CD8-positive, alpha-beta memory T cell (primary cell): ENCODE results near the gene DUSP15. TPM values are rescaled to one million over a fixed set of nuclear protein-coding genes. Genes with fewer than 3 reads are reported as not detected.

ENCODE experiments used
- CTCF ChIA-PET: fragments of 350-600 bp; sonication (Branson Sonifier 250); formaldehyde crosslinking; loops from one replicate; lab custom pipeline; 2021; ENCODE audit warnings: antibody characterized with exemption; lab: Charles Lee
- POLR2A ChIA-PET: fragments of 350-600 bp; sonication (Branson Sonifier 250); formaldehyde crosslinking; loops from one replicate; lab custom pipeline; 2021; ENCODE audit warnings: antibody characterized with exemption; lab: Charles Lee
- DNase-seq, 5 donors: peaks; one replicate each; pipeline versions ENCODE4 v3.0.0 to v3.0.0-alpha.2; 2020 to 2022; ENCODE audit warnings: mixed read lengths in 1 of 5
- H3K27ac ChIP-seq: one replicate; pipeline ENCODE4 v1.7.0; 2013; ENCODE audit warnings: low read depth, mild to moderate bottlenecking, low read length, moderate library complexity
- H3K27me3 ChIP-seq: 2 replicates; pipeline ENCODE4 v1.7.0; 2013; ENCODE audit warnings: low read length, mild to moderate bottlenecking; ENCODE audit not compliant: insufficient read depth, poor library complexity, severe bottlenecking
- H3K36me3 ChIP-seq: 2 replicates; pipeline ENCODE4 v1.7.0; 2013; ENCODE audit warnings: mild to moderate bottlenecking, low read length, moderate library complexity; ENCODE audit not compliant: insufficient read depth
- H3K4me1 ChIP-seq: 2 replicates; pipeline ENCODE4 v1.7.0; 2013; ENCODE audit warnings: mild to moderate bottlenecking, low read length, moderate library complexity; ENCODE audit not compliant: insufficient read depth
- H3K4me3 ChIP-seq: 2 replicates; pipeline ENCODE4 v1.7.0; 2013; ENCODE audit warnings: mild to moderate bottlenecking, low read length
- H3K9me3 ChIP-seq: 2 replicates; pipeline ENCODE4 v1.7.0; 2013; ENCODE audit warnings: mild to moderate bottlenecking, low read length
- H3K27ac Mint-ChIP-seq, 8 donors: one replicate each; pipeline ENCODE4 v1.8.0; 2020 to 2021; ENCODE audit warnings: mixed read lengths in 8 of 8, mild to moderate bottlenecking in 6 of 8, inconsistent platforms in 3 of 8, moderate library complexity in 3 of 8
- H3K27me3 Mint-ChIP-seq, 2 donors: one replicate each; pipeline ENCODE4 v1.8.0; 2020 to 2021; ENCODE audit warnings: mixed read lengths in 2 of 2, mild to moderate bottlenecking in 1 of 2, moderate library complexity in 1 of 2
- H3K36me3 Mint-ChIP-seq, 3 donors: one replicate each; pipeline ENCODE4 v1.8.0; 2020 to 2021; ENCODE audit warnings: mixed read lengths in 3 of 3, inconsistent platforms in 1 of 3, mild to moderate bottlenecking in 1 of 3
- H3K4me1 Mint-ChIP-seq, 3 donors: one replicate each; pipeline ENCODE4 v1.8.0; 2020 to 2021; ENCODE audit warnings: mixed read lengths in 3 of 3, inconsistent platforms in 1 of 3, mild to moderate bottlenecking in 1 of 3
- H3K4me3 Mint-ChIP-seq, 7 donors: one replicate each; pipeline ENCODE4 v1.8.0; 2020 to 2021; ENCODE audit warnings: mixed read lengths in 7 of 7, mild to moderate bottlenecking in 6 of 7, moderate library complexity in 4 of 7, inconsistent platforms in 2 of 7
- H3K9me3 Mint-ChIP-seq, 5 donors: one replicate each; pipeline ENCODE4 v1.8.0; 2020 to 2022; ENCODE audit warnings: mixed read lengths in 5 of 5, mild to moderate bottlenecking in 3 of 5, moderate library complexity in 2 of 5, inconsistent platforms in 1 of 5
- polyA plus RNA-seq: library from polyadenylated mRNA; unstranded; fragments of 300-500 nt; fragmentation: Illumina TruSeq; gene quantifications from one replicate; pipeline ENCODE4 v1.2.3, GENCODE V29; 2021
- total RNA-seq, 2 experiments: library from RNA; stranded (reverse); gene quantifications; one replicate each; pipeline ENCODE4 v1.2.3, GENCODE V29; 2021

DUSP15 gene
- total and polyA plus RNA-seq, 3 experiments from 2014 or later: not detected

GRCh38 chr20:31824554-31825313 lies 45.6 kb downstream of the DUSP15 start:
- H3K9me3 Mint-ChIP-seq: no peaks in the 10 kb centered on the region
- no peaks in the 10 kb centered on the region for H3K9me3 ChIP-seq
- H3K27me3 ChIP-seq: no peaks in the 10 kb centered on the region
- no peak overlapping the region for H3K27ac Mint-ChIP-seq
- H3K4me1 Mint-ChIP-seq: peaks cover 0 to 5% (median 5%) of the 10 kb centered on the region in 3 donors
- ChIA-PET CTCF (interaction anchor here (2.2 to 3.8 kb wide), 4 partner anchors 22 to 267 kb away, joined by 9 to 34 read pairs (median 17); partner anchors contain the start of genes FOXS1 and PDRG1), POLR2A (no interaction called here)
- no peak overlapping the region for H3K27ac ChIP-seq
- DNase-seq: no peak
- no peak overlapping the region for H3K4me3 ChIP-seq
- no peaks in the 10 kb centered on the region for H3K27me3 Mint-ChIP-seq
- H3K4me1 ChIP-seq: no peaks in the 10 kb centered on the region
- H3K36me3 ChIP-seq: no peaks in the 10 kb centered on the region
- H3K4me3 Mint-ChIP-seq: no peak overlapping the region
- H3K36me3 Mint-ChIP-seq: no peaks in the 10 kb centered on the region

DNA sequence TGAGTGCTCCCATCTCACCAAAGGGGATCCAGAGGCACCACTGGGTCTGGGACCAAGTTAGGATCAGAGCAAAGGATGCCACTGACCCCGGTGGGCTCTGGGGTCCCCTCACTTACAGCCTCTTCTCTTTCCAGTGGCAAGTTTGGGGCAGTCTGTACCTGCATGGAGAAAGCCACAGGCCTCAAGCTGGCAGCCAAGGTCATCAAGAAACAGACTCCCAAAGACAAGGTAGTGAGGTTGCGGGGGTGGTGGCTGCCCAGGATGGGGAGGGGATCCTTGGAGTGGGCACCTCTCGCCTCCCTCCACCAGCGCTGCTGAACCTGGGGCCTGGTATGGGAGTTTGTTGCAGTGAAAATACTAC lies 46.2 kb downstream of the DUSP15 start:
- Histone ChIP-seq H3K9me3 (no peaks in the 10 kb centered on the region), H3K27ac (no peak overlapping the region), H3K36me3 (no peaks in the 10 kb centered on the region), H3K4me1 (no peaks in the 10 kb centered on the region), H3K27me3 (no peaks in the 10 kb centered on the region), H3K4me3 (no peak overlapping the region)
- POLR2A ChIA-PET: no interaction called here
- no peaks in the 10 kb centered on the region for H3K36me3 Mint-ChIP-seq
- CTCF ChIA-PET: interaction anchor here (0.7 to 3.8 kb wide), 7 partner anchors 10 to 268 kb away, joined by 3 to 34 read pairs (median 13); partner anchors contain the start of genes FOXS1 and PDRG1
- H3K27ac Mint-ChIP-seq: no peak overlapping the region
- no peak overlapping the region for H3K4me3 Mint-ChIP-seq
- H3K9me3 Mint-ChIP-seq: no peaks in the 10 kb centered on the region
- DNase-seq: no peak
- H3K27me3 Mint-ChIP-seq: no peaks in the 10 kb centered on the region
- H3K4me1 Mint-ChIP-seq: peaks cover 0 to 5% (median 5%) of the 10 kb centered on the region in 3 donors

GRCh38 chr20:31823360-31824124 lies 46.8 kb downstream of the DUSP15 start:
- H3K36me3 ChIP-seq: no peaks in the 10 kb centered on the region
- no peaks in the 10 kb centered on the region for H3K27me3 Mint-ChIP-seq
- ChIA-PET POLR2A (no interaction called here), CTCF (interaction anchor here (0.6 to 3.8 kb wide), 19 partner anchors 10 to 996 kb away, joined by 3 to 34 read pairs (median 4); partner anchors contain the start of genes C20orf203, FOXS1, MAPRE1 and PDRG1)
- H3K9me3 Mint-ChIP-seq: no peaks in the 10 kb centered on the region
- no peak for DNase-seq
- H3K36me3 Mint-ChIP-seq: no peaks in the 10 kb centered on the region
- H3K4me3 Mint-ChIP-seq: no peak overlapping the region
- H3K27ac ChIP-seq: no peak overlapping the region
- no peak overlapping the region for H3K4me3 ChIP-seq
- peaks cover 0 to 5% (median 5%) of the 10 kb centered on the region in 3 donors for H3K4me1 Mint-ChIP-seq
- no peaks in the 10 kb centered on the region for H3K4me1 ChIP-seq
- no peak overlapping the region for H3K27ac Mint-ChIP-seq
- no peaks in the 10 kb centered on the region for H3K9me3 ChIP-seq
- H3K27me3 ChIP-seq: no peaks in the 10 kb centered on the region

- H3K36me3 ChIP-seq: no peaks in the 10 kb centered on the region
- no peaks in the 10 kb centered on the region for H3K9me3 Mint-ChIP-seq
These were observed 47.7 kb downstream of the DUSP15 start for GRCh38 chr20:31822421-31823330.

GRCh38 chr20:31821427-31821826 lies 48.9 kb downstream of the DUSP15 start:
- Mint-ChIP-seq H3K27ac (no peak overlapping the region), H3K9me3 (no peaks in the 10 kb centered on the region), H3K27me3 (no peaks in the 10 kb centered on the region), H3K36me3 (no peaks in the 10 kb centered on the region), H3K4me1 (peaks cover 0 to 5% (median 5%) of the 10 kb centered on the region in 3 donors), H3K4me3 (peak overlapping the region in 1 of 7 donors; percentile 74)
- Histone ChIP-seq H3K9me3 (no peaks in the 10 kb centered on the region), H3K4me1 (no peaks in the 10 kb centered on the region), H3K36me3 (no peaks in the 10 kb centered on the region), H3K4me3 (no peak overlapping the region), H3K27me3 (no peaks in the 10 kb centered on the region), H3K27ac (no peak overlapping the region)
- no peak for DNase-seq
- POLR2A ChIA-PET: no interaction called here
- CTCF ChIA-PET: interaction anchor here (0.9 to 3.0 kb wide), 5 partner anchors 9 to 210 kb away, joined by 3 to 24 read pairs (median 7); no protein-coding TSS in a partner anchor

More at GRCh38 chr20:31822421-31823330, 47.7 kb downstream of the DUSP15 start:
- Mint-ChIP-seq H3K27ac (peak overlapping the region in 2 of 8 donors; percentile 8 to 55), H3K36me3 (no peaks in the 10 kb centered on the region), H3K27me3 (no peaks in the 10 kb centered on the region), H3K4me3 (peak overlapping the region in 3 of 7 donors; percentile 17 to 44 (median 32)), H3K4me1 (peaks cover 0 to 5% (median 5%) of the 10 kb centered on the region in 3 donors)
- ChIA-PET CTCF (interaction anchor here (0.6 to 3.8 kb wide), 20 partner anchors 8 to 997 kb away, joined by 3 to 34 read pairs (median 4); partner anchors contain the start of genes C20orf203, FOXS1, MAPRE1 and PDRG1), POLR2A (no interaction called here)
- Histone ChIP-seq H3K9me3 (no peaks in the 10 kb centered on the region), H3K4me3 (no peak overlapping the region), H3K4me1 (no peaks in the 10 kb centered on the region), H3K27ac (no peak overlapping the region), H3K27me3 (no peaks in the 10 kb centered on the region)
- peak; percentile 62 to 78 (median 70) for DNase-seq

- H3K27ac ChIP-seq: no peak overlapping the region
- ChIA-PET POLR2A (no interaction called here), CTCF (interaction anchor here (0.9 to 1.6 kb wide), 3 partner anchors 60 to 223 kb away, joined by 3 to 4 read pairs (median 3); no protein-coding TSS in a partner anchor)
- H3K4me3 ChIP-seq: no peak overlapping the region
- no peak for DNase-seq
- H3K36me3 ChIP-seq: no peaks in the 10 kb centered on the region
- no peak overlapping the region for H3K4me3 Mint-ChIP-seq
- no peaks in the 10 kb centered on the region for H3K9me3 Mint-ChIP-seq
- no peaks in the 10 kb centered on the region for H3K27me3 Mint-ChIP-seq
- peaks cover 0 to 5% (median 5%) of the 10 kb centered on the region in 3 donors for H3K4me1 Mint-ChIP-seq
- no peaks in the 10 kb centered on the region for H3K27me3 ChIP-seq
- H3K36me3 Mint-ChIP-seq: no peaks in the 10 kb centered on the region
- H3K9me3 ChIP-seq: no peaks in the 10 kb centered on the region
- no peak overlapping the region for H3K27ac Mint-ChIP-seq
- no peaks in the 10 kb centered on the region for H3K4me1 ChIP-seq
These were observed 50.1 kb downstream of the DUSP15 start for GRCh38 chr20:31820228-31820627.

- Histone ChIP-seq H3K4me3 (no peak within 1 kb of the TSS), H3K36me3 (no peaks in the 10 kb centered on the region), H3K27me3 (no peaks in the 10 kb centered on the region), H3K27ac (no peak within 1 kb of the TSS), H3K9me3 (no peaks in the 10 kb centered on the region), H3K4me1 (no peaks in the 10 kb centered on the region)
- H3K27me3 Mint-ChIP-seq: no peaks in the 10 kb centered on the region
- no peak for DNase-seq
- H3K9me3 Mint-ChIP-seq: no peaks in the 10 kb centered on the region
- ChIA-PET CTCF (interaction anchor here (0.7 to 1.6 kb wide), 4 partner anchors 61 to 224 kb away, joined by 3 to 4 read pairs (median 3); no protein-coding TSS in a partner anchor), POLR2A (no interaction called here)
- H3K36me3 Mint-ChIP-seq: no peaks in the 10 kb centered on the region
- H3K4me1 Mint-ChIP-seq: peaks cover 0 to 5% (median 5%) of the 10 kb centered on the region in 3 donors
- no peak within 1 kb of the TSS for H3K4me3 Mint-ChIP-seq
- no peak within 1 kb of the TSS for H3K27ac Mint-ChIP-seq
These were observed 51.1 kb downstream of the DUSP15 start, which contains the start of gene MYLK2 for GRCh38 chr20:31819083-31819784. Gene MYLK2, plus strand, starts transcription at chr20:31819356. Its CDS starts 225 bp downstream, at chr20:31819581.
